T-helper 2 cell treated with Interferon-gamma antibody and Interleukin-4, amounts not matched to agents 5 μg/mL and 100 μg/mL, for 36 hours (primary cell): ENCODE results near the gene TEX52.
A peak's percentile ranks its signal among the peaks of the same experiment; 100 is the strongest.

Source experiments
- DNase-seq: peaks from one replicate; pipeline ENCODE4 v3.0.0; 2021; ENCODE audit warnings: low spot score
- H3K27ac Mint-ChIP-seq: one replicate; pipeline ENCODE4 v1.8.0; 2021; ENCODE audit warnings: mild to moderate bottlenecking, mixed read lengths
- H3K27me3 Mint-ChIP-seq: one replicate; pipeline ENCODE4 v1.8.0; 2021; ENCODE audit warnings: low read depth, mixed read lengths
- H3K36me3 Mint-ChIP-seq: one replicate; pipeline ENCODE4 v1.8.0; 2021; ENCODE audit warnings: low read depth, mixed read lengths
- H3K4me1 Mint-ChIP-seq: one replicate; pipeline ENCODE4 v1.8.0; 2021; ENCODE audit warnings: low read depth, mixed read lengths
- H3K4me3 Mint-ChIP-seq: one replicate; pipeline ENCODE4 v1.8.0; 2022; ENCODE audit warnings: mild to moderate bottlenecking, moderate library complexity, mixed read lengths
- H3K9me3 Mint-ChIP-seq: one replicate; pipeline ENCODE4 v1.8.0; 2021; ENCODE audit warnings: mixed read lengths

TEX52 gene

GRCh38 chr12:2806700-2807099, 50.1 kb downstream of the TEX52 start:
- Mint-ChIP-seq H3K9me3 (no peaks in the 10 kb centered on the region), H3K4me1 (peaks cover 3% of the 10 kb centered on the region), H3K27me3 (no peaks in the 10 kb centered on the region), H3K4me3 (no peak overlapping the region), H3K36me3 (peaks cover 35% of the 10 kb centered on the region), H3K27ac (no peak overlapping the region)
- DNase-seq = no peak

- peaks cover 49% of the 10 kb centered on the region for H3K36me3 Mint-ChIP-seq
- no peaks in the 10 kb centered on the region for H3K27me3 Mint-ChIP-seq
- no peak for DNase-seq
- H3K4me3 Mint-ChIP-seq = no peak overlapping the region
- no peaks in the 10 kb centered on the region for H3K9me3 Mint-ChIP-seq
- no peak overlapping the region for H3K27ac Mint-ChIP-seq
- H3K4me1 Mint-ChIP-seq = no peaks in the 10 kb centered on the region
Measured at GRCh38 chr12:2805143-2805520, 51.7 kb downstream of the TEX52 start.

- no peak overlapping the region for H3K27ac Mint-ChIP-seq
- peaks cover 52% of the 10 kb centered on the region for H3K36me3 Mint-ChIP-seq
- no peaks in the 10 kb centered on the region for H3K4me1 Mint-ChIP-seq
- H3K4me3 Mint-ChIP-seq = no peak overlapping the region
- H3K9me3 Mint-ChIP-seq = no peaks in the 10 kb centered on the region
- no peaks in the 10 kb centered on the region for H3K27me3 Mint-ChIP-seq
- no peak for DNase-seq
Measured at GRCh38 chr12:2804393-2805142, 52.3 kb downstream of the TEX52 start.

- H3K4me1 Mint-ChIP-seq = peaks cover 2% of the 10 kb centered on the region
- no peak overlapping the region for H3K4me3 Mint-ChIP-seq
- no peaks in the 10 kb centered on the region for H3K9me3 Mint-ChIP-seq
- H3K27me3 Mint-ChIP-seq = no peaks in the 10 kb centered on the region
- no peak for DNase-seq
- H3K27ac Mint-ChIP-seq = no peak overlapping the region
- H3K36me3 Mint-ChIP-seq = peaks cover 59% of the 10 kb centered on the region
Measured at GRCh38 chr12:2803635-2804392, 53.0 kb downstream of the TEX52 start.

GRCh38 chr12:2801044-2801783, 55.6 kb downstream of the TEX52 start:
- Mint-ChIP-seq H3K36me3 (peaks cover 72% of the 10 kb centered on the region), H3K9me3 (no peaks in the 10 kb centered on the region), H3K4me3 (no peak overlapping the region), H3K4me1 (peaks cover 13% of the 10 kb centered on the region), H3K27me3 (no peaks in the 10 kb centered on the region), H3K27ac (peak overlapping the region; percentile 33)
- no peak for DNase-seq

- Mint-ChIP-seq H3K36me3 (peaks cover 70% of the 10 kb centered on the region), H3K4me3 (no peak overlapping the region), H3K27me3 (no peaks in the 10 kb centered on the region), H3K9me3 (no peaks in the 10 kb centered on the region), H3K4me1 (peaks cover 13% of the 10 kb centered on the region), H3K27ac (no peak overlapping the region)
- DNase-seq = no peak
Measured at GRCh38 chr12:2800046-2800570, 56.7 kb downstream of the TEX52 start.
